MM.1S (cell line): ENCODE results near the gene CACNA2D1.

Experiments
- DNase-seq: peaks from one replicate; pipeline ENCODE4 v3.0.0-alpha.2; 2015
- H2AFZ ChIP-seq: fragments of 300-600 bp; sonication (generic); 2 replicates; pipeline ENCODE4 v1.6.0; 2016; ENCODE audit warnings: antibody characterized with exemption, low read length
- H3F3A ChIP-seq: fragments of 300-600 bp; sonication (generic); 2 replicates; pipeline ENCODE4 v1.6.1; 2016; ENCODE audit warnings: mild to moderate bottlenecking, antibody characterized with exemption, low read length, moderate library complexity, mixed read lengths; ENCODE audit not compliant: insufficient read depth
- H3K27ac ChIP-seq: fragments of 300-600 bp; sonication (generic); 2 replicates; pipeline ENCODE4 v1.5.1; 2016; ENCODE audit warnings: mild to moderate bottlenecking, low read length
- H3K27me3 ChIP-seq: fragments of 300-600 bp; sonication (generic); replicated peaks from 2 replicates; pipeline ENCODE4 v1.6.0; 2016; ENCODE audit warnings: low read length; ENCODE audit not compliant: insufficient read depth
- H3K36me3 ChIP-seq: fragments of 300-600 bp; sonication (generic); replicated peaks from 2 replicates; pipeline ENCODE4 v1.6.1; 2016; ENCODE audit warnings: mild to moderate bottlenecking, low read length, mixed read lengths; ENCODE audit not compliant: insufficient read depth
- H3K4me1 ChIP-seq: fragments of 300-600 bp; sonication (generic); 2 replicates; pipeline ENCODE4 v1.6.1; 2016; ENCODE audit warnings: low read length, mixed read lengths
- H3K4me2 ChIP-seq: fragments of 300-600 bp; sonication (generic); 2 replicates; pipeline ENCODE4 v1.6.0; 2016; ENCODE audit warnings: low read depth, low read length
- H3K4me3 ChIP-seq: fragments of 300-600 bp; sonication (generic); 2 replicates; pipeline ENCODE4 v1.5.1; 2016; ENCODE audit warnings: low read length, mixed read lengths
- H3K79me2 ChIP-seq: fragments of 300-600 bp; sonication (generic); 2 replicates; pipeline ENCODE4 v1.6.1; 2016; ENCODE audit warnings: mixed run types, low read length, mixed read lengths
- H3K9ac ChIP-seq: fragments of 300-600 bp; sonication (generic); 2 replicates; pipeline ENCODE4 v1.6.1; 2016; ENCODE audit warnings: low read length, mixed read lengths
- H3K9me2 ChIP-seq: fragments of 300-600 bp; sonication (generic); replicated peaks from 2 replicates; pipeline ENCODE4 v1.6.1; 2016; ENCODE audit warnings: mild to moderate bottlenecking, low read length, mixed read lengths; ENCODE audit not compliant: insufficient read depth
- H3K9me3 ChIP-seq: fragments of 300-600 bp; sonication (generic); replicated peaks from 2 replicates; pipeline ENCODE4 v1.6.1; 2016; ENCODE audit warnings: mild to moderate bottlenecking, low read length, mixed read lengths; ENCODE audit not compliant: insufficient read depth
- H4K20me1 ChIP-seq: fragments of 300-600 bp; sonication (generic); 2 replicates; pipeline ENCODE4 v1.6.1; 2016; ENCODE audit warnings: mild to moderate bottlenecking, low read length, moderate library complexity, mixed read lengths; ENCODE audit not compliant: insufficient read depth
- CTCF ChIP-seq: fragments of 300-600 bp; sonication (generic); IDR thresholded peaks from 2 replicates; pipeline ENCODE4 v1.5.1; 2016; ENCODE audit warnings: antibody characterized with exemption, low read length, mixed read lengths
- EZH2 ChIP-seq: fragments of 300-600 bp; sonication (generic); optimal IDR thresholded peaks from 2 replicates; pipeline ENCODE3; 2017; ENCODE audit warnings: low read depth, mild to moderate bottlenecking, antibody characterized with exemption, low read length, mixed read lengths
- EZH2phosphoT487 ChIP-seq: fragments of 300-600 bp; sonication (generic); IDR thresholded peaks from 2 replicates; pipeline ENCODE4 v1.6.1; 2018; ENCODE audit warnings: antibody characterized with exemption, low read length

The CACNA2D1 gene

GRCh38 chr7:82012453-82012852, 431.1 kb downstream of the CACNA2D1 start:
- TF ChIP-seq CTCF = no peak
- no peak for TF ChIP-seq EZH2
- no peak for TF ChIP-seq EZH2phosphoT487
- no peaks in the 10 kb centered on the region for H3F3A ChIP-seq
- no peak overlapping the region for H2AFZ ChIP-seq

GRCh38 chr7:82010416-82010815, 433.2 kb downstream of the CACNA2D1 start:
- DNase-seq = no peak
- no peaks in the 10 kb centered on the region for H3K9me2 ChIP-seq
- no peaks in the 10 kb centered on the region for H3K9me3 ChIP-seq
- no peaks in the 10 kb centered on the region for H3K4me1 ChIP-seq
- no peak overlapping the region for H2AFZ ChIP-seq
- H3K4me2 ChIP-seq = no peak overlapping the region
- TF ChIP-seq CTCF (no peak), EZH2 (no peak), EZH2phosphoT487 (no peak)
- H3K79me2 ChIP-seq = no peaks in the 10 kb centered on the region
- no peak overlapping the region for H3K4me3 ChIP-seq
- no peaks in the 10 kb centered on the region for H3K27me3 ChIP-seq
- H3F3A ChIP-seq = no peaks in the 10 kb centered on the region
- no peaks in the 10 kb centered on the region for H3K36me3 ChIP-seq
- H4K20me1 ChIP-seq = no peaks in the 10 kb centered on the region
- H3K9ac ChIP-seq = no peak overlapping the region
- H3K27ac ChIP-seq = no peak overlapping the region

More at GRCh38 chr7:82012453-82012852, 431.1 kb downstream of the CACNA2D1 start:
- DNase-seq = no peak
- Histone ChIP-seq H3K36me3 (no peaks in the 10 kb centered on the region), H3K4me3 (no peak overlapping the region), H3K27me3 (no peaks in the 10 kb centered on the region), H3K9me3 (no peaks in the 10 kb centered on the region), H3K4me2 (no peak overlapping the region), H3K9ac (no peak overlapping the region), H3K27ac (no peak overlapping the region), H3K4me1 (no peaks in the 10 kb centered on the region), H4K20me1 (no peaks in the 10 kb centered on the region), H3K79me2 (no peaks in the 10 kb centered on the region), H3K9me2 (no peaks in the 10 kb centered on the region)

- no peak overlapping the region for H3K27ac ChIP-seq
- no peaks in the 10 kb centered on the region for H3K9me2 ChIP-seq
- no peaks in the 10 kb centered on the region for H4K20me1 ChIP-seq
- H3K36me3 ChIP-seq = no peaks in the 10 kb centered on the region
- no peak for DNase-seq
- no peak overlapping the region for H3K4me2 ChIP-seq
- TF ChIP-seq CTCF (no peak), EZH2 (no peak), EZH2phosphoT487 (no peak)
- no peaks in the 10 kb centered on the region for H3K79me2 ChIP-seq
- peaks cover 6% of the 10 kb centered on the region for H3K4me1 ChIP-seq
- no peak overlapping the region for H2AFZ ChIP-seq
- no peaks in the 10 kb centered on the region for H3K27me3 ChIP-seq
- H3K9ac ChIP-seq = no peak overlapping the region
- H3F3A ChIP-seq = no peaks in the 10 kb centered on the region
- no peak overlapping the region for H3K4me3 ChIP-seq
- H3K9me3 ChIP-seq = no peaks in the 10 kb centered on the region
Measured at GRCh38 chr7:82007315-82007714, 436.3 kb downstream of the CACNA2D1 start.
